HEK293T (cell line): ENCODE data around the gene SIT1.
A peak's percentile ranks its signal among the peaks of the same experiment; 100 is the strongest.

Source experiments
- CTCF ChIA-PET: fragments of 350-600 bp; formaldehyde crosslinking; extraction: SDS; loops from one replicate; lab custom pipeline; 2021; ENCODE audit warnings: antibody characterized with exemption, inconsistent platforms; lab: Yijun Ruan, JAX
- POLR2A ChIA-PET: fragments of 350-600 bp; formaldehyde crosslinking; extraction: SDS; loops from one replicate; lab custom pipeline; 2020; ENCODE audit warnings: antibody characterized with exemption, inconsistent platforms; lab: Yijun Ruan, JAX
- DNase-seq: peaks from one replicate; pipeline ENCODE4 v3.0.0; 2012; ENCODE audit warnings: mixed read lengths; ENCODE audit errors: extremely low spot score
- ARNT ChIP-seq: fragments of 450-650 bp; IDR thresholded peaks from 2 replicates; pipeline ENCODE4 v1.6.1; 2017; ENCODE audit warnings: mild to moderate bottlenecking
- BHLHE40 ChIP-seq: fragments of 450-650 bp; IDR thresholded peaks from 2 replicates; pipeline ENCODE4 v1.6.1; 2016; ENCODE audit warnings: mild to moderate bottlenecking, moderate library complexity, borderline replicate concordance
- CTBP1 ChIP-seq: fragments of 450-650 bp; IDR thresholded peaks from 2 replicates; pipeline ENCODE4 v1.6.1; 2016; ENCODE audit warnings: borderline replicate concordance
- ELF4 ChIP-seq: fragments of 450-650 bp; IDR thresholded peaks from 2 replicates; pipeline ENCODE4 v1.6.1; 2017; ENCODE audit warnings: antibody characterized with exemption
- FOXA1 ChIP-seq: fragments of 450-650 bp; IDR thresholded peaks from 2 replicates; pipeline ENCODE4 v1.6.1; 2016; ENCODE audit warnings: mild to moderate bottlenecking
- FOXK2 ChIP-seq: fragments of 450-650 bp; IDR thresholded peaks from 2 replicates; pipeline ENCODE4 v1.6.1; 2016; ENCODE audit warnings: mild to moderate bottlenecking
- FOXM1 ChIP-seq: fragments of 450-650 bp; IDR thresholded peaks from 2 replicates; pipeline ENCODE4 v1.6.1; 2017; ENCODE audit warnings: mild to moderate bottlenecking, borderline replicate concordance
- HDGF ChIP-seq: fragments of 450-650 bp; IDR thresholded peaks from 2 replicates; pipeline ENCODE4 v1.6.1; 2017; ENCODE audit warnings: antibody characterized with exemption, borderline replicate concordance
- L3MBTL2 ChIP-seq: fragments of 450-650 bp; conservative IDR thresholded peaks from 2 replicates; pipeline ENCODE4 v1.6.1; 2016; ENCODE audit warnings: mild to moderate bottlenecking
- LEF1 ChIP-seq: fragments of 450-650 bp; IDR thresholded peaks from 2 replicates; pipeline ENCODE4 v1.6.1; 2017; ENCODE audit warnings: mild to moderate bottlenecking, borderline replicate concordance
- NFRKB ChIP-seq: fragments of 450-650 bp; IDR thresholded peaks from 2 replicates; pipeline ENCODE4 v1.6.1; 2016; ENCODE audit warnings: mild to moderate bottlenecking, moderate library complexity
- SP1 ChIP-seq: fragments of 450-650 bp; IDR thresholded peaks from 2 replicates; pipeline ENCODE4 v1.6.1; 2017
- SUZ12 ChIP-seq: fragments of 450-650 bp; IDR thresholded peaks from 2 replicates; pipeline ENCODE4 v1.6.1; 2016; ENCODE audit warnings: mild to moderate bottlenecking
- TARDBP ChIP-seq: fragments of 450-650 bp; IDR thresholded peaks from 2 replicates; pipeline ENCODE4 v1.6.1; 2016
- ZNF384 ChIP-seq: fragments of 450-650 bp; IDR thresholded peaks from 2 replicates; pipeline ENCODE4 v1.6.1; 2016
- TF ChIP-seq, protein P1 (sequence below): fragments of 450-650 bp; IDR thresholded peaks from 2 replicates; pipeline ENCODE4 v1.6.1; 2016

The SIT1 gene

DNA sequence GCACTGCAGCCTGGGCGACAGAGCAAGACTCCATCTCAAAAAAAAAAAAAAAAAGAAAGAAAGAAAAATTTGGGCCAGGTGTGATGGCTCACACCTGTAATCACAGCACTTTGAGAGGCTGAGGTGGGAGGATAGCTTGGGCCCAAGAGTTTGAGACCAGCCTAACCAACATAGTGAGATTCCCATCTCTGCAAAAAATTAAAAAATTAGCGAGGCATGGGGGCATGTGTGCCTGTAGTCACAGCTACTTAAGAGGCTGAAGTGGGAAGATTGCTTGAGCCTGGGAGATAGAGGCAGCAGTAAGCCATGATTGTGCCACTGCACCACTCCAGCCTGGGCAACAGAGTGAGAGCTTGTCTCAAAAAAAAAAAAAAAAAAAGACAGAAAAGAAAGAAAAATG lies 2.9 kb upstream of the SIT1 start:
- ChIA-PET CTCF (interaction anchor here (0.6 kb wide), 1 partner anchor 48 kb away, joined by 3 read pairs; no protein-coding TSS in a partner anchor), POLR2A (no interaction called here)
- DNase-seq = no peak
- no peak for TF ChIP-seq FOXA1
- no peak for TF ChIP-seq FOXM1
- TF ChIP-seq L3MBTL2 = no peak
- no peak for TF ChIP-seq SUZ12
- TF ChIP-seq, protein P1, sequence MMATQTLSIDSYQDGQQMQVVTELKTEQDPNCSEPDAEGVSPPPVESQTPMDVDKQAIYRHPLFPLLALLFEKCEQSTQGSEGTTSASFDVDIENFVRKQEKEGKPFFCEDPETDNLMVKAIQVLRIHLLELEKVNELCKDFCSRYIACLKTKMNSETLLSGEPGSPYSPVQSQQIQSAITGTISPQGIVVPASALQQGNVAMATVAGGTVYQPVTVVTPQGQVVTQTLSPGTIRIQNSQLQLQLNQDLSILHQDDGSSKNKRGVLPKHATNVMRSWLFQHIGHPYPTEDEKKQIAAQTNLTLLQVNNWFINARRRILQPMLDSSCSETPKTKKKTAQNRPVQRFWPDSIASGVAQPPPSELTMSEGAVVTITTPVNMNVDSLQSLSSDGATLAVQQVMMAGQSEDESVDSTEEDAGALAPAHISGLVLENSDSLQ = no peak
- no peak for TF ChIP-seq SP1
- no peak for TF ChIP-seq ZNF384
- TF ChIP-seq HDGF = no peak
- TF ChIP-seq BHLHE40 = no peak
- no peak for TF ChIP-seq NFRKB
- no peak for TF ChIP-seq FOXK2
- TF ChIP-seq ARNT = no peak
- TF ChIP-seq TARDBP = no peak
- no peak for TF ChIP-seq LEF1
- no peak for TF ChIP-seq CTBP1
- TF ChIP-seq ELF4 = no peak

DNA sequence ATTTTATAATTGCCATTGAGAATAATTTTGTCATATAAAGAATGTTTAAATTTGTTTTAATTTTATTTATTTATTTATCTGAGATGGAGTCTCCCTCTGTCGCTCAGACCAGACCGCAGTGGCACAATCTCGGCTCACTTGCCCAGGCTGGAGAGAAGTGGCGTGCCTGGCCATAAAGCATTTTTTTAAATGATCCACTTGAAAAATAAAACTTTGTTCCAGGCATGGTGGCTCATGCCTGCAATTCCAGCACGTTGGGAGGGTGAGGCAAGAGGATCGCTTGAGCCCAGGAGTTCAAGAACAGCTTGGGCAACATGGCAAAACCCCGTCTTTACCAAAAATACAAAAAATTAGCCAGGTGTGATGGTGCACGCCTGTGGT lies 2.1 kb upstream of the SIT1 start:
- no peak for TF ChIP-seq CTBP1
- TF ChIP-seq NFRKB = no peak
- no peak for TF ChIP-seq TARDBP
- no peak for TF ChIP-seq ARNT
- TF ChIP-seq SP1 = no peak
- TF ChIP-seq, protein P1 = no peak
- DNase-seq = no peak
- POLR2A ChIA-PET = no interaction called here
- CTCF ChIA-PET = no interaction called here

DNA sequence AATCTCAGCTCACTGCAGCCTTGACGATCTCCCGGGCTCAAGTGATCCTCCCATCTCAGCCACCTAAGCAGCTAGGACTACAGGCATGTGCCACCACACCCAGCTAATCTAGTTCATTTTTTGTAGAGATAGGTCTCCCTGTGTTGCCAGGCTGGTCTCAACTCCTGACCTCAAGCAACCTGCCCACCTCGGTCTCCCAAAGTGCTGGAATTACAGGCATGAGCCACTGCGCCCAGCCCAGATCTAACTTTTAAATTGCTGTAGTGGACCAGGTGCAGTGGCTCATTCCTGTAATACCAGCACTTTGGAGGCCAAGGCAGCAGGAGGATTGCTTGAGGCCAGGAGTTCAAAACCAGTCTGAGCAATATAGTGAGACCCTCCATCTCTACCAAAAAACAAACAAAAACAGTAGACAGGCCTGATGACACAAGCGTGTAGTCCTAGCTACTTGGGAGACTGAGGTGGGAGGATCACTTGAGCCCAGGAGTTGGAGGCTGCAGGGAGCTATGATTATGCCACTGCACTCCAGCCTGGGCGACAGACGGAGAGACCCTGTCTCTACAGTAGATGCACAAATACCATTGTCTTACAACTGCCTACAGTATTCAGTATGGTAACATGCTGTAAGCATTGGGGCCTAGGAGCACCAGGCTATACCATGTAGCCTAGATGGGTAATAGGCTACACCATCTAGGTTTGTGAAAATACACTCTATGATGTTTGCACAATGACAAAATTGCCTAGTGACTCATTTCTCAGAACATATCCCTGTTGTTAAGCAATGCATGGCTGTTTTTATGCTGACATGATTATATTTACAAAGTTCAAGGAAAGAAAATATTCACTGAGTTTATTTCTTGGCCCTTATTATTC lies 1.5 kb upstream of the SIT1 start:
- CTCF ChIA-PET = no interaction called here
- POLR2A ChIA-PET = no interaction called here
- no peak for DNase-seq
- TF ChIP-seq SUZ12 (no peak), NFRKB (no peak), ZNF384 (no peak), FOXM1 (no peak), FOXK2 (no peak), ELF4 (no peak), SP1 (no peak), FOXA1 (no peak), LEF1 (no peak)

DNA sequence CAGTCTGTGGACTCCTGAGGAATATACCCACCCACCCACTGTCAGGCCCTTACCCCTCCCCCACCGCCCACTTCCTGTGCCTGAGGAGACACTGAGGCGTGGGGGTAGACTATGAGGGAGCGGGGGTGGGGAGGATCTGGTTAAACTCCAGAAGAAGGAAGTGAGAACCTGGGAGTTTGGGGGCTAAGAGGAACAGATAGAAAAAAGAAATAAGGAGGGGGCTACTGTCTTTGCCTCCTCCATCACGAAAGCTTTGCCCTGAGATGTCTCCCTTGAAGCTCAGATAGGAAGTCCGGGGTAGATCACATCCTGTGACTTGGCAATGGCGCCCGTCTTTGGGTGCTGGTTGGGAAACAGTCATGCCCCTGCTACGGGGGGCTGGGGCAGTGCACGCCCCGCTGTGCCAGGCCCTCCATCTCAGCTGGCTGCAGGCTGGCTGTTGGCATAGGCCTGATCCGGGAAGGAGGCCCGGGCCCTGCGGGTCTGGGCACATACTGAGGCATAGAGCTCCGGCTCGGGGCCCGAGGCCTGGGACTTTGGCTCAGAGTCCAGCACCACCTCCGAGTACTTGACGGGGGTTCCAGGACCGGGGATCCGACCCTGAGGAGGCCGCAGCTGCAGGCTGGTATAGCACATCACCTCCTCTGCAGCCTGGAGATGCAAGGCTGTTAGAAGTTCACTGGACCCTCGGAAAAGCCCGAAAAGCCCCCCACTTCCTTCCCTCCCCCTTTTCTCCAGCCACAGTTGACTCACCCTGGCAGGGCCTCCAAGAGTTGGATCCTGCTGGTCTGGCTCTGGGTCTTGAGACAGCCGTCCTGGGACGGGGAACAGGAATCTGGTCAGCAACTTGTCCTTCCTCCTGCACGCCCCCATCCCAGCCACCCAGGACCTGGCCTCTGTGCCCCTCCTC lies 1.0 kb downstream of the SIT1 start:
- TF ChIP-seq HDGF = no peak
- TF ChIP-seq ELF4 = no peak
- no peak for TF ChIP-seq FOXA1
- TF ChIP-seq FOXM1 = no peak
- TF ChIP-seq, protein P1 = no peak
- TF ChIP-seq L3MBTL2 = no peak
- TF ChIP-seq NFRKB = no peak
- no peak for TF ChIP-seq BHLHE40
- TF ChIP-seq SUZ12 = no peak
- no peak for TF ChIP-seq SP1
- no peak for TF ChIP-seq ARNT
- TF ChIP-seq ZNF384 = no peak
- no peak for TF ChIP-seq TARDBP
- no peak for TF ChIP-seq FOXK2
- no peak for TF ChIP-seq CTBP1
- no peak for TF ChIP-seq LEF1
- ChIA-PET CTCF (no interaction called here), POLR2A (interaction anchor here (0.9 to 5.6 kb wide), 2 partner anchors 8 to 83 kb away, joined by 3 to 35 read pairs; partner anchors contain the start of genes CCDC107, CREB3, RMRP and TLN1)
- DNase-seq = no peak

DNA sequence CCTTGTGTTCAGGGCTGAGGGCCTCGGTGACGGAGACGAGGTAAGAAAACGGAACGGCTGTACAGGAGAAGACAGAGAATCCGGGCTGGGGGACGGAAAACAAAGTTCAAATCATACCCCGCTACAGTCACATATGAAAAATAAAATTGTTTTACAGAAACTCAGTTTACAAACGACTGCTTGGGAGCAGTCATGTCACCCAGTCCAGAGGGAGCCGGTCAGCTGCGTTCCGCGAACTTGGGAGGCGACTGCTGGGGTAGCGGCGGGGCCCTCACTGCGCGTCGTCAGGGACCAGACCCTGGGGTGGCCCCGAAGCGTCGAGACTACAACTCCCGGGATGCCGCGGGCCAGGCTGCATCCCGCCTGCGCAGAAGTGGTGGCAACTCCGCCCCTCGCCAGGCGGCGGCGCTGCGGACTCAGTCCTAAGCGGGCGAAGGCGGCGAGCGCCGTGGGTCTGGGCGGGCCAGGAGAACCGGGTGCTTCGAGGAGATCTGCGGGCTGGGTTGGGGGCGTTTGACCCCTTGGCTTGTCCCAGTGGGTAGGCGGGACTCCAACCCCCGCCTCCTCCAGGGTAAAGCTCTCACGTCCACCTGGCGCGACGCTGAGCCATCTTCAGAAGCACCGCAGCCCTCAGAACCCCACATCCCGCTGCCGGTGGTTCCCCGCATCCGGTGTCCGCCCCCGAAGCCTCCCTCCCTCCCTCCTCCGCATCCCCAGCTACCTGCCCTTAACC lies 4.0 kb downstream of the SIT1 start:
- CTCF ChIA-PET = interaction anchor here (0.7 to 2.5 kb wide), 5 partner anchors 11 to 43 kb away, joined by 3 to 16 read pairs (median 3); partner anchors contain the start of genes ARHGEF39, CCDC107 and RMRP

More for the DNA sequence above, 4.0 kb downstream of the SIT1 start:
- peak; percentile 94 for DNase-seq
- TF ChIP-seq CTBP1 (no peak), ZNF384 (no peak), L3MBTL2 (peak; percentile 59), FOXK2 (no peak), SUZ12 (no peak), NFRKB (no peak), BHLHE40 (no peak), FOXA1 (no peak)
- TF ChIP-seq, protein P1 = no peak
- POLR2A ChIA-PET = interaction anchor here (0.9 to 5.6 kb wide), 7 partner anchors 11 to 86 kb away, joined by 3 to 35 read pairs (median 5); partner anchors contain the start of genes ARHGEF39, CCDC107, CREB3 and RMRP
